Measurements from ENCODE around the gene CACNB2.

The CACNB2 gene

GRCh38 chr10:18140149-18140956, at the start of gene CACNB2:
TSS of gene CACNB2 (plus strand) at chr10:18140424.
- DNase-seq (ENCODE audit: low read depth) = no peak

DNA sequence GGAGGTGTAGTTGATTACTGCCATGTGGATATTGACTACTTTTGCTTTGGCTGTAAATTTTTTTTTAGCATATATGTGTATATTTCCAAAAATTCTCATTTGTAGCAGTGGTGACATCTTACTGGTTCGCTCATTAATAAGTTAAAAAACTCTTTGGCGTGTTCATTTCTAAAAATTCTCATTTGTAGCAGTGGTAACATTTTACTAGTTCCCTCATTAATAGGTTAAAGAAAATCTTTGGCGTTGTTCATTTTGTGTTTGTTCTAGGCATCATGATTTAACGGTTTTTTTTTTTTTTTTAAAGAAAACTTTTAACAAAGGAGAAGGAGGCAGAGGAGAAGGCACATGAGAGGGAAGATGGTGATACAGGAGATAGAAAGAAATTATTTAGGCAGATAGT, 45.9 kb upstream of the CACNB2 start:
- DNase-seq (ENCODE audit: low read depth) = no peak

DNA sequence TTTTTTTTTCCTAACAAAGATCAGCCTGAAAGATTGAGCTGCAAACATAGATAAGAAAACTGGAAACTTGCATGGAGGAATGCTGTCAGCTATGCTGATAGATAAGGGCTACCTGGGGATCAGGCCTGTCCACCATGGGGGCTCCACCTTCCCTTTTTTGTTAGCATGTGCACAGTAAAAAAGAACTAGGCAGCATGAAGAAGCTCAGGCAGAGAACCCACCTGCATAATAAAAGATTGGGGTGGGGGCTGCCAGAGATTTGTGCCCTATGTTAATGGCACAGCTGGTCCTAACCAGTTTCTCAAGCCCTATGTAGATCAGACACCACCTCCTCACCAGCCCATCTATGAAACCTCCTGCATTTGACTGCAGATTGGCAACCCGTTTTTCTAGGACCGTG, 45.4 kb upstream of the CACNB2 start:
- DNase-seq (ENCODE audit: low read depth) = no peak

DNA sequence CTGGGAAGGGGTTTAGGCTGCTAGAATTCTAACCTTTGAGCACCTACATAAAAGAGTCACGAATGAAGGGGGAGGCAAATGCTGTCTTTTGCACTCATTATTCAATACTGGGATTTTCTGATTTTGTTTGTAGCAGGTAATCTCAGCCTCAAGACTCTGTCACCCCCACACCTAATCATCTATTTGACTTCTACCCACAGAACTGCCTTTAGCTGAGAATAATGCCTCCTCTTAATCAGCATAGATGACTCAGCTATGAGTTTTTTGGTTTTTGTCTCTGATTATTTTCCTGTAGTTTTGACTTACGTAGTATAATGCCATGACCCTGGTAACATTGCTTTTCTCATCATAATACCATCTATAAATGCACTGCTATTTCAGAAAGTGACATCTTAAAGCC, 42.7 kb upstream of the CACNB2 start:
- no peak for DNase-seq (ENCODE audit: low read depth)

- no peak for DNase-seq (ENCODE audit: low read depth)
Measured at GRCh38 chr10:18098201-18098600, 42.0 kb upstream of the CACNB2 start.

DNA sequence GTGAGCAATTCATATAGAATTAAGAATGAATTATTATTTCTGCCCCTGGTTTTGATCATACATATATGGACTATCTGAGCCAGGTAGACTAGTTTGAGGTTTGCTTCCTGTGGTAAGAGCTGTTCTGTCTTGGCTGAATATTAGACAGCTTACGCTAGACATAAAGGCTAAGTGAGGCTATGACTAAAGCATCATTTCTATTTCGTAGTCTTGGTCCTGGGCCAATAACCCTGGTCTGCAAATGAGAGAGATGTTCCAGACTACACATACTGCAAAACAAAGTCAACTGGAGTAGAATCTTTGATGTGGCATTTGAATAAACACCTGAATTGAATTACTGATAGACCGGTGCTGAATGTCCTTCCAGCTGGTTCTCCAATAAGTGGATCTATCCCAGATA, 40.8 kb upstream of the CACNB2 start:
- no peak for DNase-seq (ENCODE audit: low read depth)

DNA sequence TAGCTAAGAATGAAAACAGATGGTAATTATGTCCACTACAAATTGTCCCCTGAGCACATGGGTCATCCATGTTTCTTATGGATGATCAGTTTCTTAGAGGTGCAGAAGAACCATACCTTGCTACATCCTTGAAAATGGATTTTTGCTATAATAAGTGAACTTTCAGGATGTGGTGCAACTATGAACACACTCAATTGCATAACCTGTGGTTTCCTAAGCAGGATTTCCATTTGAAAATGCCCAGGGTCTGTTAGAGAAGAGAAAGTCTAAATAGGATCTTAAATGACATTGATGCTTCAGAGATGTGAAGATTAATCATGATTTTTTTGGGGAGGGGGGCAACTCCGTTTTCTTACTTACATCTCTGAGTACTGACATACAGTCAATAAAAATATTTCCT, 39.6 kb upstream of the CACNB2 start:
- no peak for DNase-seq (ENCODE audit: low read depth)

DNA sequence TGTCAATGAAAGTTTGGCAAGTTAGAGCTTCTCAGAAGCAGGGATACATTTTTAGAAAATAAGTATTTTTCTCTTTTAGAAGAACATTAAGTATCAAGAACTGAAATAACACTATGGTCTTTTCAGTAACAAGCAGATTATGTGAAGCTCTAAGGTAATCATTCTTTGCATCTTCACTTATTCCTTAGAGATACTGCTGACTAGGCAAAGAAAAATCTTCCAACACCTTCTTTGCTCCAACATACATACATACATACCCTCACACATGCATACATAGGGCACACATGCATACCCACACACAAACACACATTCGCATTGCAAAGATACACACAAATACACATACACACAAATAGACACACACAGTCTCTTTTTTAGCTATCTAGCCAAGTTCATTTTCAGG, 37.8 kb upstream of the CACNB2 start:
- no peak for DNase-seq (ENCODE audit: low read depth)

DNA sequence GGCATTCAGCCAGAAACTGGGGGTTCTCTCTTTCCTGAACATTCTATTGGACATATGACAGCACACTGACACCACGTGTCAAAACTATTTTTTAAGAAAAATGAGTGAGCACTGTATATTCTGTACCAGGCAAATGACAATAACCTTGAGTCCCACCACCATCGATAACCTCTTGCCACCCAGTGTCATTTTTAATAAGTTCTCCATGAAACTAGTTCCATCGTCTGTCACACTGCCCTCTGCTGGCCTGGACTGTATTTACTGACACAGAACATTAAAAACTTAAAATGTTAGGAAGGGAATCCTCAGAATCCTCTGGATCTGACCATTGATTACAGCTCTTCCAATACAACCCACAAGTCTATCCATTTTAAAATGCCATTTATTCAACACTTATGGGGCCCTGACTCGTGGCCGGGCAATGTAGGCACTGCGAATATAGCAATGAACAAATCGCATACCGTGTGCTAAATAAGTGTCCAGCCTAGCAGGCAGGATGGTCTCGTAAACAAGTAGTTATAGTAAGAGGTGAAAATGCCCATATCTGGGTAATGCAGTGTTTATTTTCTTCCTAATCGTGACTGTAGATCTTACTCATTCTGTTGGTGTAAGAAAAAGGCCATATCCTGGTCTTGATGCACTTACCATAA, 35.9 kb upstream of the CACNB2 start:
- no peak for DNase-seq (ENCODE audit: low read depth)

GRCh38 chr10:18109341-18109870, 30.8 kb upstream of the CACNB2 start:
- no peak for DNase-seq (ENCODE audit: low read depth)

DNA sequence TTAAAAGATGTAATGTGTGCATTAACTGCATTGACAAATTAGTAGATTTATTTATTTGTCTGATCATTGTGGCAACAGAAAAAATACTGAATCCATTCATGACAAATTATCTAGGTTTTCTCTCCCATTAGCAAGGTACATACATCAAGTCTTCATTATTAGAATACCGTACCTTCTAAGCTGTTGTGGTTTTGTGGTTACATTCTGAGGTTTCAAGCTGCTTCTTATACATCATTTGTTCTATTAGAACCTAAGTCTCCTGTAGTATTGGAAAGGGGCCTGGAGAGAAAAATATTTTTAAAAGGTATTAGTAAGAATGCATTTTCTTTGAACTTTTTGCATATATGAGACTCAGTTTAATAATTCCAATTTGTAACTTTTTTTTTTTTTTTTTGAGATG, 26.3 kb upstream of the CACNB2 start:
- no peak for DNase-seq (ENCODE audit: low read depth)

DNA sequence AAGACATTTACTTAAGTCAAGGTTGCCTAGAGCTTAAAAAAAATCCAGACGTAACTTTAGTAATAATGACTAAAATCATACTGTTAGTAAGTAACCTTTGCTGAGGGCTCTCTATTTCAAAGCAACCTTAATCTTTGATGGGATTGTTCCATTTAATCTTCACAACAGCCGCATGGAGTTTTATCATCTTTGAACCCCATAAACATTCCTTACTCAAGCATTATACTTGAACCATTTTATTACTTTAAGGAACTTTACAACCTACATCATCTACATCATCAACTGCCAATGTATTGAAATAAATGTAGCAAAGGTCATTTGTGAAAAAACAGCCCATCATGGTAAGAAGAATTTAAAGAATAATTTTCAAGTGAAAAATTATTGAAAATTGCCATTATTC, 22.9 kb upstream of the CACNB2 start:
- DNase-seq (ENCODE audit: low read depth) = no peak

- no peak for DNase-seq (ENCODE audit: low read depth)
Measured at GRCh38 chr10:18122753-18123152, 17.5 kb upstream of the CACNB2 start.

DNA sequence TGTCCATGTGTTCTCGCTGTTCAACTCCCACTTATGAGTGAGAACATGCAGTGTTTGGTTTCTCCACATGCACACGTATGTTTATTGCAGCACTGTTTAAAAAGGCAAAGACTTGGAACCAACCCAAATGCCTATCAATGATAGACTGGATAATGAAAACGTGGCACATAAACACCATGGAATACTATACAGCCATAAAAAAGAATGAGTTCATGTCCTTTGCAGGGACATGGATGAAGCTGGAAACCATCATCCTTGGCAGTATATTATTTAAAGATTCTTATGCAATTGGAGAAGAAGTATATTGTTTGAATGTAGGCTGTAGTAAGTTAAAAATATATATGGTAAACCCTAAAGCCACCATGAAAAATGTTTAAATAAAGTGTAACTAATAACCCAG, 7.2 kb upstream of the CACNB2 start:
- DNase-seq (ENCODE audit: low read depth) = no peak

DNA sequence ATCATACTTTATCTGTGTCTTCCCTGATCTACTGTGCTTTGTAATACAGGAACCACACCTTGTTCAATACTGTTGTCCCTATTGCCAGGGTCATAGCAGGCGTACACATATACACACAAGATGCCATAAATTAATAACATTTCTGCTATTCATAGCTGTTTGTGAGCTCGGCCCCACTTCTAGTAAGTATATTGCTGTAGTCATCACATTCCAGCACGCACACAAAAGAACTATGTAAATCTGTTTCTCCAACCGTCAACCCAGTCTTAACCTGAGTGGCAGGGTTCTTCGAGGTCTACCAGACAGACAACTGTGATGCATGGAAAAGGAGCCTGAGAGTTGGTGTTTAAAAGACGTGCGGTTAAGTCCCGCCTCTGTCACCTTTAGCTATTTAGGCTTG, 5.7 kb upstream of the CACNB2 start:
- DNase-seq (ENCODE audit: low read depth) = no peak

- no peak for DNase-seq (ENCODE audit: low read depth)
Measured at GRCh38 chr10:18134921-18135320, 5.3 kb upstream of the CACNB2 start.

DNA sequence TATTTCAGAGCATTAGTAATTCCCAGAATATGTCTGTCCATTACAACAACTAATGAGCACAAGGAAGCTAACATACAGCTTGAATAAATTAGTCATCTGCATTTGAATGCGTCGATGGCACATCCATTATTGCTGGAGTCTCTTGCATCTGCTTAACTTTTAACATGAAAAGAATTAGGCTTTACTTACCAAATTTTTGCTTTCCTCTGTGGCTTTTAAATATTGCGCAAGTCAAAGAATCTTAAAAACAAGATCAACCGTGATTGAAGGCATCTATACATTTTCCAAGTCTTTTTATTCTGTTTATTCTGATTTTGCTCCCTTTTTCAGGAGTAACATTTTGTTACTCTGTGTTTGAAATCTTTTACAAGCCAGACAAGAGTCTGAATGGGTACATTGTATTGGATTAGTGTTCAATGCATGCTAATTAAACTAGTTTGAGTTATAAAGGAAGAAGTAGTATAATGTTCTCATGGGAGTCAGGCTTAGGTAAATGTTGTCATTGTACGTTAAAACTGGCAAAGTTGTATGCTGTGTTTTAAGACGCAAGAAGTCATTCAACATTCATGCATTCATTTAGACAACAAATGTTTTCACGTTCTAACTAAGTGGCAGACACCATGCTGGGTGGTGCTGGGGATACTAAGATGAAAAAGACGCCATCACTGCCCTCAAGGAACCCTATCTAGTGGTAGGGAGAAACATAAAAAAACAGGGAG, 4.0 kb upstream of the CACNB2 start:
- DNase-seq (ENCODE audit: low read depth) = no peak

GRCh38 chr10:18137111-18137510, 3.1 kb upstream of the CACNB2 start:
- DNase-seq (ENCODE audit: low read depth) = no peak

DNA sequence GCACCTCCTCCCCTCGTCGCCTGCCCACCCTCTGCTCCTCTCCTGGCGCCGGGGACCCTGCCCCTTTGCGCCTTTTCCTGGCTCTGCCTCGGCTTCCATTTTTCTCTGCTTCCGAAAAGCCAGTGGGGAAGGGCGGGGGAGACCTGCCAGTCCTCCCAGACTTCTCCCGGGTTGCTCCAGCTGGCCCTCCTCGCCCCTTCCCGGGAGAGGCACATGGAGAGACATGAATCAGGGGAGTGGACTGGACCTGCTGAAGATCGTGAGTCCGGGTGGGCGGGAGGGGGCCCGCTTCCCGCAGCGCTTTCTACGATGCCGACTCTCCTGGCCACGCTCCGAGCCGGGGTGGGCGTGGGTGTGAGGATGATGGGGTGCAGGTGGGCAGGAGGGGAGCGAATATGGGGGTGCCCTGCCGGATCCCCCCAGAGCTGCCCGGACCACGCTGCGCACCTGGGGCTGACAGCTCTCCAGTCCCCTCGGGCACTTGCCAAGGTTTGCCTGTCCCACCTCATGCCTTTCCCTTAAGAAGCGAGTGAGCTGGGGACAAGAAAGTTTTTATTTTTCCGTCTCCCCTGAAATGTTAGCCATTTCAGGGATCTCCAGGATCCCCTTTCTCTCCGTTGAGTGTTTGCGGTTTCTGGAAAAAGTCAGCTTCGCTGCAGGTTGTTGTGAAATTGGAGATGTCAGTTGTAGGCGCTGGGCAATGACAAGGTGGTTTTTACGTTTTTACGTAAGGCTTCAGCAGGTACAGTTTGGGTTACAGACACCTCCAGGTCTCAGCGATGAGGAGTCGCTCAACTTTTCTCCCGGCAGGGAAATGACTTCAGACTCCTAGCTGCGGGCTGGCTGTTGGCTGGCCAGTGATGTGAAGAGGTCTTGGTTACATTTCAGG, 977 bp downstream of the CACNB2 start:
- DNase-seq (ENCODE audit: low read depth) = no peak

GRCh38 chr10:18142151-18142550, 1.9 kb downstream of the CACNB2 start:
- no peak for DNase-seq (ENCODE audit: low read depth)

DNA sequence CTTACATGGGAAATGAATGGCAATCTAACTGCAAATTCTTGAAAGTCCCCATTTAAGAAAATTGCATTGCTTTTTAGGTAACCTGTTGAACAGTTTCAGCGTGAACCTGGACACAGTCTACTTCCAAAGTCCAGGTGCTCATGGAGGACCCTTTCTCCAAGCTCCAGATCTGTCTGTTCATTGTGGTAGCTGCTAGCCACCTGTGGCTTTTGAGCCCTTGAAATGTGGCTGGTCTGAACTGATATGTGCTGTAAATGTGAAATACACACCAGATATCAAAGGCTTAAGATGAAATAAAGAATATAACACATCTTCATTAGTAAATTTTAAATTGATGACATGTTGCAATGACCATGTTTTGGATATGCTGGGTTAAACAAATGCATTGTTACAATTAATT, 4.2 kb downstream of the CACNB2 start:
- DNase-seq (ENCODE audit: low read depth) = no peak

GRCh38 chr10:18144928-18145327, 4.7 kb downstream of the CACNB2 start:
- DNase-seq (ENCODE audit: low read depth) = no peak

Data from stimulated activated CD8-positive, alpha-beta memory T cell treated with anti-CD3 and anti-CD28 coated beads, Interleukin-15, amount 100 ng/mL, for 24 hours (primary cell).